Smooth muscle cell (in vitro differentiated cells): Measurements from ENCODE around the gene FOXA2. TPM values are rescaled to one million over a fixed set of nuclear protein-coding genes. Genes with fewer than 3 reads are reported as not detected.

ENCODE experiments used
- polyA plus RNA-seq: library from polyadenylated mRNA; unstranded; fragments of >200 nt; fragmentation: Nextera tagmentation; extraction: Ambion mirVana; gene quantifications from 2 replicates; pipeline ENCODE4 v1.2.1, GENCODE V29; 2016
- small RNA-seq: library from RNA; depleted of rRNA; stranded (forward); fragments of <200 nt; gene quantifications from one replicate; pipeline ENCODE3, GENCODE V24; 2014
- total RNA-seq: library from RNA; depleted of rRNA; stranded (reverse); fragments of >200 nt; gene quantifications from 2 replicates; pipeline ENCODE4 v1.2.3, GENCODE V29; 2014

Gene FOXA2
- total and polyA plus RNA-seq, 2 experiments from 2014 or later, result not detected

Small RNAs within 50 kb of the gene (small RNA-seq; reads per million reads assigned to genes)
- not detected for gene LINC00261
